Left cardiac atrium (tissue), 4 donors: Measurements from ENCODE around the gene UBE2J1. TPM values are rescaled to one million over a fixed set of nuclear protein-coding genes. Genes with fewer than 3 reads are reported as not detected.
"Not testable (repeated sequence)": the region's sequence is repeated elsewhere in the genome, so short reads cannot be mapped to it uniquely, and the experiment has no call there.

ENCODE experiments used
- ATAC-seq, 2 donors: fragments of 200-7000 bp; cut with Tn5 transposase; one replicate each; pipeline ENCODE4 v1.9.1; 2020; ENCODE audit warnings: mild to moderate bottlenecking in 2 of 2, moderate library complexity in 2 of 2
- DNase-seq: peaks from one replicate; pipeline ENCODE4 v3.0.0-alpha.2; 2020
- intact Hi-C, 2 donors: fragments of 100-400 bp; cut with DNase I; formaldehyde crosslinking; loops; one replicate each; pipeline versions ENCODE4 v1.14.1 to v1.15.1; 2022 to 2023
- total RNA-seq, 2 donors: library from RNA; stranded (reverse); fragmentation: NEBNext Ultra II Directional; extraction: Animal tissue kit (Norgen Biotek cat#: 25700); gene quantifications; one replicate each; pipeline ENCODE4 v1.2.1, GENCODE V29; 2021
- donor health status: DM: no; HTN: yes; CAD: no.
- donor health status: DM: no; HTN: yes; CAD: no; lungs with severe emphysema.
- donor health status: DM: yes; HTN: yes; CAD: no.
- donor health status: Dilated cardiomyopathy.

Gene UBE2J1
- total RNA-seq, 2 donors from 2014 or later = 15.6 to 26.1 TPM

DNA sequence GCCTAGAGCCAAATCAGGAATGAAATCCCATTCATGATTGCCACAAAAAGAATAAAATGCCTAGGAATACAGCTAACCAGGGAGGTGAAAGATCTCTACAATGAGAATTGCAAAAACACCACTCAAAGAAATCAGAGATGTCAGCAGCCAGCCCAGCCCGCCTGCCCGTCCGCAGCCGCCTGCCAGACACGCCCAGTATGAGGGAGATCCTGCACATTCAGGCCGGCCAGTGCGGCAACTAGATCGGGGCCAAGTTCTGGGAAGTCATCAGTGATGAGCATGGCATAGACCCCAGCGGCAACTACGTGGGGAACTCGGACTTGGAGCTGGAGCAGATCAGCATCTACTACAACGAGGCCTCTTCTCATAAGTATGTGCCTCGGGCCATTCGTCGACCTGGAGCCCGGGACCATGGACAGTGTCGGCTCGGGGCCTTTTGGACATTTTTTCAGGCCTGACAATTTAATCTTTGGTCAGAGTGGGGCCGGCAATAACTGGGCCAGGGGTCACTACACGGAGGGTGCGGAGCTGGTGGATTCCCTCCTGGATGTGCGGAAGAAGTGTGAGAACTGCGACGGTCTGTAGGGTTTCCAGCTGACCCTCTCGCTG lies 50.8 kb downstream of the UBE2J1 start:
- DNase-seq (no peak), ATAC-seq (no peak)
- intact Hi-C loops = no loop called here

DNA sequence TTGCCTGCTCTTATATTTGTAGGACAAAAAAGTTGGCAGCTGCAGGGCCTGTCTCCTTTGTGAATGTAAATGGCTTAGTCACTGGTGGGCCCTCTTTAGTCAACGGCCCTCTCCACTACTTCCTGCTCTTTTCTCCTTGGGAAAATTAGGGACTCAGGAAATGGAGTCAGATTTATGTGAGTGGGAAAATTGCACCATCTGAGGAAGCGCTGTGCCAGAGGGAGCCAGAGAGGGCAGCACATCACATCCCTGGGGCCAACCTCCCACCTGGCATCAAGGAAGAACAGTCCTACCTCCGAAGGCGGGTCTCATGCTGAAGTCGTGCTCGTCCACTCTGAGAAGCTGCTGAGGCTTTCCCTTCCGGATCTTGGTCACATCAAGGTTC lies 53.1 kb downstream of the UBE2J1 start:
- DNase-seq = no peak
- no peak for ATAC-seq
- intact Hi-C loops = no loop called here

DNA sequence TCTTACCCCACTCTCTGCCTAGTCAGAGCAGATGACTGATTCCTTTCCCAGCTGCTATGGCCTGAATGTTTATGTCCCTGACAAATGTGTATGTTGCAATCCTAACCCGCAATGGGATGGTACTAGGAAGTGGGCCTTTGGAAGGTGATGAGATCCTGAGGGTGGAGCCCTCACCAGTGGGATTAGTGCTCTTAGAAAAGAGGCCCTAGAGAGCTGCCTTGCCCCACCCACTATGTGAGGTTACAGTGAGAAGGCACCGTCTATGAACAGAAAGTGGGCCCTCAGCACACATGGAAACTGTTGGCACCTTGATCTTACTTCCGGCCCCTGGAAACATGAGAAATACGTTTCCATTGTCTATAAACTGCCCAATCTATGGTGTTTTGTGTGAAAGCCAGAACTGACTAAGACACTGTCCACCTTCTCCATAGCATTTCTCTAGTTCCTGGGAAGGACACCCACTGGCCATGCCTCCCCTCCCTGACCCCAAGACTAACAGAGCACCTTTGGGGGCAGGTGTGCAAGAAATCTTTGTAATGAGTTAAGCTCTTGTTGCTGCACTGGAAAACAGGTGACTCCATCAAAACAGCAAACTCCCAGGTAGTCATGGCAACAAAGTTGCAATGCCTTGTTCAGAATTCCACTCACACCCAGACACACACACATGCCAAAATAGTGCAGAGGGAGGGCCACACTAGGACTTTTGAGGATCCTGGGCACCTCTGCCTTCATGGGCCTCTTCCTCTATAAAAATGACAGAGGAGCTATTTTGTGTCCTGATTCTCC lies 53.6 kb downstream of the UBE2J1 start:
- DNase-seq (no peak), ATAC-seq (peak in 1 of 2 donors; percentile 11)
- intact Hi-C loops = no loop called here

DNA sequence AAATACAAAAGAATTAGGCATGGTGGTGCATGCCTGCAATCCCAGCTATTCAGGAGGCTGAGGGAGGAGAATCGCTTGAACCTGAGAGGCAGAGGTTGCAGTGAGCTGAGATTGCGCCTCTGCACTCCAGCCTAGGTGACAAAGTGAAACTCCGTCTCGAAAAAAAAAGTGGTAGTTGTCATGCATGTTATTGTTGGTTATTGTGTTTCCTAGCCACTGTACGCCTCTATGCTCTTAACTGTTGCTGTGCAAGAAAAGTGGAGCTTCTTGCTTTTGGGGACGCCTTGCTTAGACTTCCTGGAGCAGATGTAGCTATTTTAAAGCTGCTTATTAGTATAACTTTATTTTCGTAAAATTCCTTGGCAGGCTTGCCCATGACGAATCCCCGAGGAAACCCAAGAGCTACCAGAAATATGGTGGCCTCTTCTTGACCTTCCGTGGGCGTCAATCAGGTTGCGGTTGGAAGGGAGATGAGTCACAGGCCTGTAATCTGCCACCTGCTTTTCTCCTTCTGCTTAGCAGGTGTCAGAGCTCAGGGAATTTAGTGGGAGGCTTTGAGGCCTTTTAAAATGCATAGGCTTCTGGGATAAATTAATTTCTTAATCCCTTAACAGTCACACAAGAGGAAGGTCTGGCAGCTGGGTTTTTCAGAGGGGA lies 54.7 kb downstream of the UBE2J1 start:
- intact Hi-C loops = no loop called here
- peak; percentile 65 for DNase-seq
- ATAC-seq = peak; percentile 81 to 96

DNA sequence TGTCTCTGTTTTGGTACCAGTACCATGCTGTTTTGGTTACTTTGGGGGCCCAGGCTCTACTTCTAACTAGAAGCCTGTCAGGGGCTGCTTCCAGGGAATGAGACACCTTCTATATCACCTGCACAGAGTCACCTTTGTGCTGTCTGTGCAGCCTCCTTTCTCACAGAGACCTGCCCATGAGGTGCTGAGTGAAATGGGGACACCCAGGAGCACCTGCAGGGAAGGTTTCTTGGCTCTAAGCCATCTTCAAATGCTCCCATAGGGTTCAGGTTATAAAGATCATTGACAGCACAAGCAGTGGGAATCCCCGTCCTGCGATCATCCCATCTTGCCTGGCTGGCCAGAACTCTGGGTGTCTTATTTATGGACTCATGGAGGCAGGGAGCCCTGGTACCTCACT lies 56.5 kb downstream of the UBE2J1 start:
- ATAC-seq (no peak), DNase-seq (no peak)
- intact Hi-C loops = no loop called here

- ATAC-seq, intact Hi-C loops, DNase-seq: not testable (repeated sequence)
These were observed 57.4 kb downstream of the UBE2J1 start for GRCh38 chr6:89295116-89295515.

- DNase-seq = no peak
- ATAC-seq = no peak
- intact Hi-C loops = no loop called here
These were observed 61.2 kb downstream of the UBE2J1 start for GRCh38 chr6:89291256-89291819.

- ATAC-seq (no peak), DNase-seq (no peak)
- intact Hi-C loops = no loop called here
These were observed 61.9 kb downstream of the UBE2J1 start for GRCh38 chr6:89290401-89291155.

- intact Hi-C loops = no loop called here
- DNase-seq (no peak), ATAC-seq (no peak)
These were observed 62.8 kb downstream of the UBE2J1 start for GRCh38 chr6:89289710-89290109.

DNA sequence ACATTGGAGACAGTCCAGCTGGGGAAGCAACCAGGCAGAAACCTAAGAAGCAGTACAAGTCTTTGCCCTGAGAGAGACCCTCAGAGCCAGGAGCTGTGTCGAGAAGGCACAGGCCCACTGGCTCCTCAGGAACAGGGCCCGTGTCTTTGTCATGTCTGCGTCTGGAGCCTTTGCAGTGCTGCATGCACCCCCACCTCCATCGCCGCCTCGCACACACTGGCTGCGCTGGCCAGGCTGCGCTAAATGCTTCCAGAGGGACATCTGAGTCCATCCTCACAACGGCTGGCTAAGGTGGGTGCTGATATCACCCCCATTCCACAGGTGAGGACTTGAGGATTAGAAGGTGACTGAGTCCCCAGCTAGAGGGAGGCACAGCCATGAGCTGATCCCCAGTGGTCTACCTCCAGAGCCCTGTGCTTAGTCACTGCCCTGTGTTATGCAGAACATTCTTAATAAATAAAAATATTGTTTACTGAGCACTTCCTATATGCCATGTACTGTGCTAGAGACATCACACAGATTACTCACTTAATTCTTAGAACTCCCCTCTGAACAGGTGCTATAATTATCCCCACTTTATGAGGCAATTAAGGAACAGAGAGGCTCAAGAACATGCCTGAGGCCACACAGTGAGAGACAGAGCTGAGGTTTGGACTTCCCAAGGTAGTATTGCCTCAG lies 65.0 kb downstream of the UBE2J1 start:
- DNase-seq (no peak), ATAC-seq (no peak)
- intact Hi-C loops = no loop called here

- intact Hi-C loops = no loop called here
- DNase-seq (no peak), ATAC-seq (no peak)
These were observed 66.0 kb downstream of the UBE2J1 start for GRCh38 chr6:89286516-89286915.

DNA sequence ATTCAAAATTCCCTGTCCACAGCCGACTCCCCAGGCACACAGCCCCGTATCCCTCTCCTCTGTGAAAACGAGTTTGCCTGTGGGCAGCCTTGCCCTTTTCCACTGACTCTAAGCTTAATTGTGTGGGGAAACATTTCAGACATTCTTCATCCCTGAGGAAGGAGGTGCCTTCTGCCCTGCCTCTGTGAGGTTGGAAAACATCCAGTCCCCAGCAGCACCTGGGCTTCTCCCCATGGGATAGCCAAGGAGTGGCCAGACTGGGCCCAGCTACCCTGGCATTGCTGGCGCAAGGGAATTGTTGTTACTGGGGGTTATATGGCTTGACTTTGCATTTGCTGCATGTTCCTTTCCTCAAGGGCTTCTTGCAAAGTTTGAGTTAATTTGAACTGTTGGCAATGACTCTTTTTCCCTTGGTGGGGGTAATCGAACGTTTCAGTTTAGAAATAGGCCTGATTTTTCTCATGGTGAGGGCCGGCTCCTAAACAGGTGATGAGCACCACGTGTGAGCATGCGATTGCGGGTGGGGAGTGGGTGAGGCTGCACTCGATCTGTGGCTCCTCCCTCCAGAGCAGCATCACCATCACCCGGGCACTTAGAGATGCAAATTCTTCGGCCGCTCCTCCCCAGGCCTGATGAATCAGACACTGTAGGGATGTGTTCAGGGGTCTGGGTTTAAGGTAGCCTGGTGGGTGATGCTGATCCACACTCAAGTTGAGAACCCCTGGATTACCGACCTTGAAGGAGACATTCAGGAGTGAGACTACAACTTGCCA lies 67.4 kb downstream of the UBE2J1 start:
- DNase-seq = no peak
- intact Hi-C loops = no loop called here
- ATAC-seq = no peak

- no peak for ATAC-seq
- DNase-seq = no peak
- intact Hi-C loops = no loop called here
These were observed 68.4 kb downstream of the UBE2J1 start for GRCh38 chr6:89284081-89284480.

GRCh38 chr6:89282749-89283148 lies 69.8 kb downstream of the UBE2J1 start:
- no peak for ATAC-seq
- no peak for DNase-seq
- intact Hi-C loops = no loop called here

DNA sequence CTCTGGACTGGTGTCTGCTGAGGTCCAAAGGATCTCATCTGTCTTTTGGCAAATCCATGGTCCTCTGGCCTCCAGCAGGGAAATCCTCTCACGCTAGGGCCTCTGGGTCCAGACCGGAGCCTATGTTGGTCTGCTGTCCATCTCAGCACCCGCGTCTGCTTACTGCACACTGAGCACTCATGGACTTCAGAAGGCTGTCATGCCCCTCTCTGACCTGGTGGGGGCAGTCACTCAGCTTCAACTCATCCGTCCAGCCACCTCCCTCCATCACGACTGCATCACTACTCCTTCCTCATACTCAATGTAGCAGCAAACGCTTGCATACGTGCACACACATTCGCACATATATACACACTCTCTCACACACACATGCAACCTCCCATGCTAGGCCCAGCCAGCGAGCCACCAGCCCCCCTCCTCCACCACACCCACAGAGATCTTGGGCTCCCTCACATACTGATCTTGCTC lies 70.7 kb downstream of the UBE2J1 start:
- intact Hi-C loops = no loop called here
- ATAC-seq (peak in 1 of 2 donors; percentile 27), DNase-seq (no peak)

DNA sequence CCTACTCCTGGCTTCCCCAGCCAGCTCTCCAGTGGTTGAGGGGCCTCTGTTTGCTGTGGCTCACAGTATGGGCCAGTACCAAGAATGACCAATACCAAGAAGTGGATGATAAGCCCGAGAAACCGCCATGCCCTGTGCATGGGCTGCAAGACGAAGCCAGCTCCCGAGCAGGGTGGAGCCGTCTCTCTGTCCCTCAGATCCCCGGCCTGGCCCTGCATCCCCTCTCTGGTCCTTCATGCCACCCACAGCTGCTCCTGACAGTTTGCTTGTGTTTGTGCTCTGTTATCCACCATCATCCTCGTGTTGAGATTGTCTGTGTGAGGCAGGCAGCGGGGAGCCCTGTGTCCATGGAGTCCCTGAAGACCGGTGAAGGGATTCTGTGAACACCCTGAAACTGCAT lies 73.6 kb downstream of the UBE2J1 start:
- DNase-seq = no peak
- intact Hi-C loops = no loop called here

More for the DNA sequence above, 73.6 kb downstream of the UBE2J1 start:
- ATAC-seq = no peak
